ENCODE data around the gene SERTAD3.

Gene SERTAD3

GRCh38 chr19:40407714-40408597, 36.2 kb downstream of the SERTAD3 start:
- no peak for DNase-seq

- DNase-seq, result peak; percentile 43 to 85
Measured at GRCh38 chr19:40403262-40403984, 40.7 kb downstream of the SERTAD3 start.

- no peak for DNase-seq
Measured at GRCh38 chr19:40400559-40400958, 43.6 kb downstream of the SERTAD3 start.

- no peak for DNase-seq
Measured at GRCh38 chr19:40398417-40399131, 45.6 kb downstream of the SERTAD3 start.

GRCh38 chr19:40397568-40397906, 46.6 kb downstream of the SERTAD3 start:
- no peak for DNase-seq

GRCh38 chr19:40396886-40397567, 47.1 kb downstream of the SERTAD3 start:
- DNase-seq, result no peak

GRCh38 chr19:40395956-40396355, 48.2 kb downstream of the SERTAD3 start:
- no peak for DNase-seq

GRCh38 chr19:40394816-40395210, 49.3 kb downstream of the SERTAD3 start:
- DNase-seq, result no peak

GRCh38 chr19:40393894-40394815, 50.0 kb downstream of the SERTAD3 start:
- no peak for DNase-seq

GRCh38 chr19:40392894-40393517, 51.1 kb downstream of the SERTAD3 start:
- DNase-seq, result no peak

GRCh38 chr19:40392123-40392522, 52.0 kb downstream of the SERTAD3 start:
- DNase-seq, result no peak

All from SW 1271 (cell line).